WTC11 (cell line): ENCODE data around the gene CLN5. TPM values are rescaled to one million over a fixed set of nuclear protein-coding genes. Genes with fewer than 3 reads are reported as not detected.

ENCODE experiments used
- ATAC-seq: fragments of 200-7000 bp; cut with Tn5 transposase; 2 replicates; pipeline ENCODE4 v1.10.0; 2021; ENCODE audit warnings: mild to moderate bottlenecking, moderate library complexity
- CTCF ChIA-PET: fragments of 300-600 bp; sonication (Branson Sonifier 250); formaldehyde crosslinking; loops from one replicate; lab custom pipeline; 2021; ENCODE audit warnings: antibody characterized with exemption; lab: Charles Lee
- POLR2A ChIA-PET: fragments of 350-600 bp; sonication (Branson Sonifier 250); formaldehyde crosslinking; loops from one replicate; lab custom pipeline; 2021; ENCODE audit warnings: antibody characterized with exemption; lab: Charles Lee
- DNase-seq: peaks from one replicate; pipeline ENCODE4 v3.0.0; 2021; ENCODE audit warnings: low spot score
- H3K27ac Mint-ChIP-seq: 2 replicates; pipeline ENCODE4 v1.8.0; 2021; ENCODE audit warnings: mixed read lengths
- H3K27me3 Mint-ChIP-seq: 2 replicates; pipeline ENCODE4 v1.8.0; 2021; ENCODE audit warnings: low read depth, mild to moderate bottlenecking, moderate library complexity, mixed read lengths
- H3K36me3 Mint-ChIP-seq: 2 replicates; pipeline ENCODE4 v1.8.0; 2021; ENCODE audit warnings: mixed read lengths
- H3K4me1 Mint-ChIP-seq: 2 replicates; pipeline ENCODE4 v1.8.0; 2022; ENCODE audit warnings: mixed read lengths
- H3K4me3 Mint-ChIP-seq: 2 replicates; pipeline ENCODE4 v1.8.0; 2021; ENCODE audit warnings: mild to moderate bottlenecking, moderate library complexity, mixed read lengths
- H3K9me3 Mint-ChIP-seq: 2 replicates; pipeline ENCODE4 v1.8.0; 2021; ENCODE audit warnings: mixed read lengths
- AR ChIP-seq: fragments of 250-450 bp; sonication (Bioruptor Pico); IDR thresholded peaks from 2 replicates; pipeline ENCODE4 v1.9.0; 2021; ENCODE audit warnings: mild to moderate bottlenecking
- ATF1 ChIP-seq: sonication (generic); formaldehyde crosslinking; IDR thresholded peaks from 2 replicates; pipeline ENCODE4 v1.8.1; 2023; ENCODE audit warnings: mild to moderate bottlenecking, moderate library complexity, missing genetic modification reagents
- ATF2 ChIP-seq: sonication (generic); formaldehyde crosslinking; IDR thresholded peaks from 2 replicates; pipeline ENCODE4 v1.8.1; 2022; ENCODE audit warnings: low read depth, missing genetic modification reagents, borderline replicate concordance
- E2F4 ChIP-seq: sonication (generic); formaldehyde crosslinking; IDR thresholded peaks from 2 replicates; pipeline ENCODE4 v1.8.1; 2022; ENCODE audit warnings: low read depth, mild to moderate bottlenecking, moderate library complexity, missing genetic modification reagents, borderline replicate concordance
- GTF2I ChIP-seq: fragments of 250-450 bp; sonication (Bioruptor Pico); conservative IDR thresholded peaks from 2 replicates; pipeline ENCODE4 v1.4.0; 2021; ENCODE audit warnings: mild to moderate bottlenecking
- NR3C1 ChIP-seq: sonication (generic); formaldehyde crosslinking; conservative IDR thresholded peaks from 2 replicates; pipeline ENCODE4 v1.8.1; 2023; ENCODE audit warnings: low read depth, mild to moderate bottlenecking, missing genetic modification reagents
- PRDM15 ChIP-seq: sonication (generic); formaldehyde crosslinking; IDR thresholded peaks from 2 replicates; pipeline ENCODE4 v1.8.0; 2022; ENCODE audit warnings: missing genetic modification reagents
- PREB ChIP-seq: sonication (generic); formaldehyde crosslinking; IDR thresholded peaks from 2 replicates; pipeline ENCODE4 v1.8.1; 2022; ENCODE audit warnings: mild to moderate bottlenecking, missing genetic modification reagents, moderate library complexity, borderline replicate concordance
- SMAD4 ChIP-seq: sonication (generic); formaldehyde crosslinking; IDR thresholded peaks from 2 replicates; pipeline ENCODE4 v1.8.0; 2022; ENCODE audit warnings: mild to moderate bottlenecking, missing genetic modification reagents
- STAT6 ChIP-seq: sonication (generic); formaldehyde crosslinking; conservative IDR thresholded peaks from 2 replicates; pipeline ENCODE4 v1.8.1; 2023; ENCODE audit warnings: mild to moderate bottlenecking, low read depth, missing genetic modification reagents, moderate library complexity
- TCF7 ChIP-seq: sonication (generic); formaldehyde crosslinking; IDR thresholded peaks from 2 replicates; pipeline ENCODE4 v1.8.0; 2022; ENCODE audit warnings: mild to moderate bottlenecking, low read depth, missing genetic modification reagents, moderate library complexity
- ZNF263 ChIP-seq: sonication (generic); formaldehyde crosslinking; IDR thresholded peaks from 2 replicates; pipeline ENCODE4 v1.8.1; 2022; ENCODE audit warnings: low read depth, mild to moderate bottlenecking, moderate library complexity, missing genetic modification reagents
- total RNA-seq: library from RNA; stranded (reverse); gene quantifications from 3 replicates; pipeline ENCODE4 v1.2.3, GENCODE V29; 2021

Gene CLN5
- total RNA-seq, 1 experiment from 2014 or later, result 9.2 TPM

- no peak for TF ChIP-seq AR (CRISPR knock-in tag)
- no peak for TF ChIP-seq ATF2
- TF ChIP-seq PRDM15 (CRISPR knock-in tag), result no peak
- no peak for TF ChIP-seq SMAD4 (CRISPR knock-in tag)
- TF ChIP-seq NR3C1 (CRISPR knock-in tag), result no peak
- TF ChIP-seq, all 79 proteins: peak for 0
Observed at GRCh38 chr13:76983676-76984075, 8.2 kb upstream of the CLN5 start (continued).

GRCh38 chr13:76991432-76991795 is 467 bp upstream of the CLN5 start:
- Mint-ChIP-seq H3K9me3 (no peaks in the 10 kb centered on the region), H3K4me3 (peak overlapping the region; percentile 99), H3K27ac (peak overlapping the region; percentile 72; the same call in 1 of the 2 replicates)
- TF ChIP-seq NR3C1 (CRISPR knock-in tag) (no peak), ZNF263 (no peak), E2F4 (CRISPR knock-in tag) (no peak)
- TF ChIP-seq, all 79 proteins: peak for 0
- H3K4me1 Mint-ChIP-seq, result peaks cover 17% of the 10 kb centered on the region
- CTCF ChIA-PET, result interaction anchor here (0.9 to 3.4 kb wide), 2 partner anchors 11 to 106 kb away, joined by 3 to 19 read pairs; no protein-coding TSS in a partner anchor
- peaks cover 10% of the 10 kb centered on the region; the same call in 1 of the 2 replicates for H3K27me3 Mint-ChIP-seq
- ATAC-seq (peak; percentile 2; the same call in 1 of the 2 replicates), DNase-seq (no peak)
- H3K36me3 Mint-ChIP-seq, result peaks cover 2% of the 10 kb centered on the region
- POLR2A ChIA-PET, result interaction anchor here (1.8 kb wide), 1 partner anchor 10 kb away, joined by 5 read pairs; no protein-coding TSS in a partner anchor

GRCh38 chr13:76992548-76993001 is 694 bp downstream of the CLN5 start:
- Mint-ChIP-seq H3K4me3 (peak overlapping the region; percentile 99), H3K4me1 (peaks cover 17% of the 10 kb centered on the region), H3K27ac (peak overlapping the region; percentile 97), H3K36me3 (peaks cover 11% of the 10 kb centered on the region), H3K27me3 (0 out of 2 replicates have a peak, but pooled peaks cover 4% of the 10 kb centered on the region), H3K9me3 (no peaks in the 10 kb centered on the region)
- ChIA-PET CTCF (interaction anchor here (0.6 to 3.4 kb wide), 5 partner anchors 8 to 108 kb away, joined by 3 to 19 read pairs (median 3); no protein-coding TSS in a partner anchor), POLR2A (interaction anchor here (1.8 kb wide), 1 partner anchor 9 kb away, joined by 5 read pairs; no protein-coding TSS in a partner anchor)
- peak; percentile 29 for DNase-seq
- peak; percentile 4 for ATAC-seq
- TF ChIP-seq ATF1 (CRISPR knock-in tag), result no peak
- no peak for TF ChIP-seq NR3C1 (CRISPR knock-in tag)
- no peak for TF ChIP-seq TCF7 (CRISPR knock-in tag)
- no peak for TF ChIP-seq SMAD4 (CRISPR knock-in tag)
- no peak for TF ChIP-seq STAT6
- TF ChIP-seq PREB (CRISPR knock-in tag), result no peak
- no peak for TF ChIP-seq GTF2I (CRISPR knock-in tag)
- TF ChIP-seq, all 79 proteins: peak for 0
